ENCODE measurements around the gene DIRAS2.

The DIRAS2 gene

DNA sequence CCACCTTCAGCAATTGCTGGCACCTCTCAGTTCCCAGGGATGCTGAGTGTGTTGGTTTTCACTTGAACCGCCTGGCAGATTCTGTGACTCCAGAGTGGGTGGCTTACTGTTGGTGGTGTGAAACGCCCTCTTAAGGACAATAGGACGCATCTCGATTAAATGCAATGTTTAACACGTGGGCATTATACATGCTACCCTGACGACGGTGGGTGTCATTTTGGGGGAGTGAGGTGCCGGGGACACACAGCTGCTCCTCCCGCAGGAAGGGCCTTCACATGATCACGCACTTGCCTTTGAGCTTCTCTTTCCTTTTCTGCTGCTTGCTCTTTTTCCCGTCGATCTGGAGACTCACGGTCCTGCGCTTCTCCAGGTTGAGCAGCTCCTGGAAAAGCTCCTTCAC, 29.7 kb downstream of the DIRAS2 start:
- DNase-seq (ENCODE audit: low spot score), result no peak

DNA sequence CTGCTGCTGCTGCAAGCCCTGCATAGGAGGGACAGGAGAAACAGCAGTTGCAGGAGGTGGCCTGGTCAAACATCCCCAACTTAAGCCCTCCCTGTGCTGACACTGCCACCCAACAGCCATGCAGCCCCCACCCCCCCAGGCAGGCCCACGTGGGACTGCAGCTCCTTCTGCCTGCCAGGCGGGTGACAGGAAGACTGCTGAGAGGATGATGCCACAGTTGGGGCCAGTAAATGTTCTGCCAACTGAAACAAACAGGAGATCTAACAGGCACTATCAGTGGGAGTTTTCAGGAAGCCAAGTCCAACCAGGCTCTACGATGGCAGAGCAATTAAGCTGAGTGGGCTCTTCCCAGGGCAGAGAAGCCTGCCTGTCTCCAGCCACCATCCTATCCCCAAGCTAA, 31.1 kb downstream of the DIRAS2 start:
- no peak for DNase-seq (ENCODE audit: low spot score)

DNA sequence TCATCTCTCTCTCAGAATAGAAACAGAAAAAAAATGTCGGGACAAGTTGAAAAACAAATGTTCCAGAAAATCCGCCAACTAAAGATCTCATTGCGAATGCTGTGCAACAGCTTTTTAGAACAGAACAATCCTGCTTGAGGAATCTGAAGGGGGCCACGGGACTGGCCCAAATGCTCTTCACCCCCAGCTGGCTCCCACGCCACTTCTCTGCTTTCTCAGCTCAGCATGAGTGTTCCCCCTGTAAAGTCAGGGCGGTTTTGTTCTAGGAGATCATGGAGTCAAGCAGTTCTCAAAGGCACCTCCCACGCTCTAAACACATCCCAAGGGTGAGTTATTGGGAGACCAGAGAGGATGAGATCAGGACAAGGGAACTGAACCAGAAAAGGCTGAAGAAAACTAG, 31.5 kb downstream of the DIRAS2 start:
- no peak for DNase-seq (ENCODE audit: low spot score)

DNA sequence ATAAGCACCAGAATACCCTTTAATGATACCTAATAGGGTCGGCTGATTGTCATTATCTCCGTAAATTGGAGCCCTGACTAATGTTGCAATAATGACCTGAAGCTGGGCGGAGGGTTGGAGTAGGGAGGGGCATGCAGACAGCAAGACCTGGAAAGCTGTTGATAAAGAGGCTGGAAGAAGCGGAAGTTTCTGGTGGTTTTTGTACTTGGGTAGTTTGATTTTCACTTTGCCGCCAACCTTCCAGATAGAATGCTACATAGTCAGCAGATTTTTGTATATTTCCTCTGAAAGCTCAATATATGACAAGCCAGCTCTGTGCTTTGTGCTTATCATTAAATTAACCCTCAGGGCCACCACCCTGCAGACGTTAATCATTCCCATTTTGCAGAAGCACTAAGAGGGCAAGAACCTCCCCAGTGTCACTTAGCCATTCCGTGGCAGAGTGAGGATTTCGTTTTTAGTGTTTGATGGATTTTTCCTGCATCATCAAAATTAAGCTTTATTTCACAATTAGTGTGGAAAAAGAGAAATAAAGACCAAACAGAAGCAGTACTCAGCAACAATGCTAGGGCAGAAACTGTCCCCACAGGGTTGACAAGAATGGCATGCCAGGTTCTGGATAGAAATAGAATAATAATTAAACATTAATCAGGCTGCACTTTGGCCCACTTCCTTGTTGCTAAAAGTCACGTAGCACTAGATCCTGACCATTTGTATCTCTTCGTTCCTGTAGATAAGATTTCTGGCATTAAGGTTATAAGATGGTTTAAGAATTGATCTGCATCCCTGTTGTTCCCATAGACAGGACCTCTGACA, 34.7 kb downstream of the DIRAS2 start:
- DNase-seq (ENCODE audit: low spot score), result no peak

DNA sequence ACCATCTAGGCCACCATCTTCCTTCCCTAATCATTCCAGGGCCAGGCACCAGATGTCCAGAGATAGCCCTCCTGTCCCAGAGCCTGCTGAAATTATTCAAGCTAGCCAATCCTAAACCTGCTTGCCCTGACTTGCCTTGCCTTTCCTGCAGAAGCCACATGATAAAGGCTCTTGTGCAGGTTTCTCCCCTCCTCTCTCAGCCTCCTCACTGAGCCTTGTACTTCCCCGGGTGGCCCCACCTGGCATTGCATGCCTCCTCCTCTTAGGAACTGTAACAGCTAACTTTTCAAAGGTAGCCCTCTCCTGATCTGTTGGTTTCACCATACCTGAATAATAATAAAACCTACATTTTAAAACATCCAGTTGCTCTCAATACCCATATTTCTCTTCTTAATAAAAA, 42.6 kb downstream of the DIRAS2 start:
- DNase-seq (ENCODE audit: low spot score), result no peak

DNA sequence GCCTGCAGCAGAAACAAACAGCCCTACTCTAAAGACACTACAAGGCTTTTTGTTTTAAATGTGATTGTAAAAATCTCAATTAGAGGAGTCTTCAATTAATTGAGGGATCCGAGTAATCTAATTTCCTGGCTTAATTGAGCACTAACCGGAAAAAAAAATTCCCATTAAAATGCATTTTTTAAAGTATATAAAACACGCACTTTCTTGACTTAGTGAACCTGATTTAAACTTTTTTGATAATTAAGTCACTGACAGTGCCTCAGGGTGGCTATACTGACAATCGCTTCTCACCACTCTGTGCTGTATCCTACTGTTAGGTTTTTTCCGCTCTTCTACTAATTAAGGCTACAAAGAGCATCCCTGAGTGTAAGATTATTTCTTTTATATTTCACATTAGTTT, 44.4 kb downstream of the DIRAS2 start:
- DNase-seq (ENCODE audit: low spot score), result no peak

DNA sequence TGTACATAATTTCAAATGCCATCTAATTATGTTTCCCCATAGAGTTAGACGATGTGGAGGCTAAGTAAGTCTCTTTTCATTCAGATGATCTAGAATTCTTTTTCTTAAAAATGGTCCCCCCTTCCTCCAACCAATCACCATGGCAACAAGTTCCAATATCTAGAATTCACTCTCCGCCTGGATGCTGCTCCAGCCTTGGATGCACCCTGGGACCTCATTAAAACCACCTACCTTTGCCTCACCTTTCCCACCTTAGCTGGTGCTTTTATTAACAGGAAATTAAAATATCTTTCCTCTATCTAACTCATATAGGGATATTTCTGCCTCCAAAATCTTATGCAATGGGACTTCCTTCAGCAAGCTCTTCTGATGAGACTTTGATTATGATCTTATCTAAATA, 49.0 kb downstream of the DIRAS2 start:
- no peak for DNase-seq (ENCODE audit: low spot score)

DNA sequence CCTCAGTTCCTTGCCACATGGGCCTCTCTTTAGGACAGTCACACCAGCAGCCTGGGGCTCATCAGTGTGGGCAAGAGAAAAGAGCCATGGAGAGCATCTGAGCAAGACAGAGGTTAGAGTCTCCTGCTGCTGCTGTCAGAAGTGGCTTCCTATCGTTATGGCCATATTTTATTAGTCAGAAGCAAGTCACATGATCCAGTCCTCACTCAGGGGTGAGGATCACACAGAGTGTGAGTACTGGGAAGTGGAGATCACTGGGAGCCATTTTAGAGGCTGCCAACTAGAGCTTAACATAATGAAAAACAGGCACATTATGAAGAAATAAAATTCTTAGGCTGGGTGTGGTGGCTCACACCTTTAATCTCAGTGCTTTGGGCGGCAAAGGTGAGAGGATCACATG, 62.0 kb downstream of the DIRAS2 start:
- no peak for DNase-seq (ENCODE audit: low spot score)

DNA sequence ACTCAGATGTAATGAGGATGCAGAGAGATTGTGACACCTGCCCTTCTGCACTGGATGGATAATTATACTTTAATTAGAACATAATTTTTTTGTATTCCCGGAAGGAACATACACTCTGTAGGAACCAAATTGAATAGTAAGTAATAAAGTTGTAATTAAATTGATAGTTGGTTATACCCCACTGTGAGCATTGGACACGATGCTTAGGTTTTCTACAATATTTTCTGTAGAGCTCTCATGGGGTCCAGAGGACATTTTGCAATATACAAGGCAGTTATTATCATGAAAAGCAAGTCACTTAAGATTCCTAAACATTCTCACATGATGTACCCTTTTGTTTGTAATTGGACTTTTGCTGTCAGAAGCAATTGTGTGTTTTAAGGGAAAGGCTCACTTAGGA, 63.4 kb downstream of the DIRAS2 start:
- DNase-seq (ENCODE audit: low spot score), result no peak

DNA sequence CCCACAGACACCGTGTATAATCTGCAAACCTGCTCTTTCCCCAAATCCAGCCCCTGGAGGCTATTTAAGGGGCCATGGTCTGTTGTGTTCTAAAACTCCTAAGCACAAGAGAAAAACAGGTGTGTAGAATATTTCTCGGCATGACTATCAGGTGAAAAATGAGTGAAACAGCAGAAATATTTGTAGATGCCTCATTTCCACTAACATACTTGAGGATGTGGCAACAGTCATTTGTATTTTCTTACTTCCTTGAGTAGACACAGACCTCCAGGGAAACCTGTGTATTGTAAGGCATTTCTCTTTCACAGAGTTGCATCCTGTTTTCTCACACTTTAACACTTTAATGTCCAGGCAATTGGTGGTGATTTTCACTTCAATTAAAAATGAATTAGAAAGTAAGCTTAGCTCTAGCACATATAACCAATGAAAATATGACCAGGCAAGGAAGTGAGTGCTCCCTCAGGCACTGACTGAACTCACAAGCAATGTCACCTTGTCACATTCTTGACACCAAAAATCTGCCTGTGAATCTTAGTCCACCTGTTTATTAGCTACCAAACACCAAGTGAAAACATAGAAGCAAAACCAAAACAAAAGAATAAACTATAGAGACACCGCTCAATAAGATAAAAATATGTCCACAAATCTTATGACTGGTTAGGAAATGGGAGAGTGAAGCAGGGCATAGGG, 64.4 kb downstream of the DIRAS2 start:
- no peak for DNase-seq (ENCODE audit: low spot score)

DNA sequence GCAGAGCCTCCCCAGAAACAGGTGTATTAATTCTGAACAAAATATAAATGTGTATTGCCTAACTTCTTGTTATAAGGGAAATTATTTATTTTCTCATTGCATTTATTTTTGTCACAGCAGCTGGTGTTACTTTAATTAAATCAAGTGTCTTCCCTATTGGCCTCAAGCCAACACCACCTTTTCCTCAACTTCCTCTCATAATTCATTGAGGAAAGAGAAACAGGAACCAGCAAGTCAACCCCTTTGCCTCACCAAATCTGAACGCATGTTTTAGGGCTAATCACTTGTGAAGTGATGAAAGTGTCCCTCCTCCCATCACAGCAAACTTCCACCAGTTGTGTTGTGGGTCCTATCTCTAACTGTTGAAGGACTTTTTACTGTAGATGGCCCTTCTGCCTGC, 73.1 kb downstream of the DIRAS2 start:
- DNase-seq (ENCODE audit: low spot score), result no peak

DNA sequence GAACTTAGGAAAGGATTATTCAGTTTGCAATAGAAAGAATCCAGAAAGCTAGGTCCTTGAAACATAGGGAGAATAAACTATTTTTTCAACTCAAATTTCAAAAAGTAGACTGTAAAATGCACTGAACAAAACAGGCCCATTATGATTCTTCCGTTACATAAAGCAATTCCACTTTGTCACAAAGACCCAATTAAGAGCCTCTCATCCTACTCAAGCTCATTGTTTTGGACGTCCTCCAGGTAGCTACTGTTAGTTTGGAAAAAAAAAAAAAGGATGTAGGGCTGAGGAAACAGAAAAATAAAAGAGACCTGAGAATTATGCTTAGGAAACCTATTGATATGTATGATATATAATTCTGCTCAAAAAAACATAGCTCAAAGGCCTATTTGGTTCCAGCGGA, 74.0 kb downstream of the DIRAS2 start:
- no peak for DNase-seq (ENCODE audit: low spot score)

DNA sequence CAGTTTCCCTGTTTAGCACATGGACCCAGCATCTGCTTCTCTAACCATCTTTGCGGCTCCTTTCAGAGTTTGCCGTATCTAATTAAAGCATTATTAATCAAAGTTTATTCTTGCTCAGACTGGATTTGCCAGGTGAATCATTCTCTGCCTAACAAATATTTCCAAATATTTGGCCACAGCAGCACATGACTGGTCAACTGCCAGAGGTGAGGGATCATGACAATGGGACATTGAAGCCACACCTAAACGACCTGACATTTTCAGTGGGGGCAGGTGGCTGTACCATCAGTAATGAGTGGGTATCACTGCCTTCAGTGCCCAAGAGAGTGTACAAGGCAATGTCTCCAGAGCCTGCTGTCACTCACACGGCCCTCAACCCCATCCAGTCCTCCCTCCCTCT, 80.4 kb downstream of the DIRAS2 start:
- DNase-seq (ENCODE audit: low spot score), result no peak
